Measurements from ENCODE around the gene TSPAN18.

GRCh38 chr11:44874284-44874683 lies 147.5 kb downstream of the TSPAN18 start:
- no peak for TF ChIP-seq CEBPB (IDR thresholded peaks at IDR 0.05; ENCODE audit: low read depth, low read length)
- TF ChIP-seq USF2 (IDR thresholded peaks at IDR 0.05; ENCODE audit: low read depth, low read length) = no peak
- no peak for TF ChIP-seq ELK1 (IDR thresholded peaks at IDR 0.05; ENCODE audit: borderline replicate concordance, low read depth, low read length)
- TF ChIP-seq CTCF (conservative IDR thresholded peaks at IDR 0.05; ENCODE audit: low read depth, low read length) = no peak

All from IMR-90 (cell line).